Right lobe of liver (tissue), 6 donors: Measurements from ENCODE around the gene FIZ1. TPM values are rescaled to one million over a fixed set of nuclear protein-coding genes. Genes with fewer than 3 reads are reported as not detected.

Source experiments
- ATAC-seq, 4 donors: fragments of 200-7000 bp; cut with Tn5 transposase; one replicate each; pipeline ENCODE4 v1.9.1; 2020; ENCODE audit warnings: mild to moderate bottlenecking in 4 of 4, moderate library complexity in 4 of 4
- DNase-seq, 3 donors: peaks; one replicate each; pipeline ENCODE4 v3.0.0-alpha.2; 2020
- H3K27ac ChIP-seq, 3 donors: fragments of 200-600 bp; one replicate each; pipeline ENCODE4 v1.8.0; 2022
- H3K27me3 ChIP-seq, 2 donors: fragments of 200-600 bp; one replicate each; pipeline ENCODE4 v1.8.0; 2022
- H3K36me3 ChIP-seq, 4 donors: fragments of 200-600 bp; sonication (generic) in 1 of 4; one replicate each; pipeline versions ENCODE4 v1.5.1 to v1.8.0; 2017 to 2022; ENCODE audit warnings: control low read depth in 1 of 4
- H3K4me1 ChIP-seq, 4 donors: fragments of 200-600 bp; sonication (generic) in 1 of 4; one replicate each; pipeline versions ENCODE4 v1.5.1 to v1.8.0; 2017 to 2022; ENCODE audit warnings: control low read depth in 1 of 4
- H3K4me3 ChIP-seq, 3 donors: fragments of 200-600 bp; one replicate each; pipeline ENCODE4 v1.8.0; 2022
- H3K9me3 ChIP-seq, 4 donors: fragments of 200-600 bp; sonication (generic) in 1 of 4; one replicate each; pipeline versions ENCODE4 v1.5.1 to v1.8.0; 2017 to 2022; ENCODE audit warnings: control low read depth in 1 of 4
- CTCF ChIP-seq, 4 donors: fragments of 200-600 bp in 3 of 4; fragments of 450-650 bp in 1 of 4; IDR thresholded peaks; one replicate each; pipeline versions ENCODE4 v1.5.1 to v1.8.0; 2016 to 2022; ENCODE audit warnings: antibody characterized with exemption in 4 of 4, mild to moderate bottlenecking in 2 of 4
- POLR2A ChIP-seq: fragments of 450-650 bp; IDR thresholded peaks from one replicate; pipeline ENCODE4 v1.6.1; 2017; ENCODE audit warnings: antibody characterized with exemption, mild to moderate bottlenecking
- WGBS: methylation state at CpG from one replicate; pipeline ENCODE4 v1.1.6; 2018; ENCODE audit warnings: low coverage, low lambda C conversion rate; ENCODE audit not compliant: insufficient coverage; ENCODE audit errors: missing lambda C conversion rate; 5-methylcytosine and 5-hydroxymethylcytosine counted together
- intact Hi-C, 2 donors: fragments of 100-400 bp; cut with DNase I; formaldehyde crosslinking; loops; one replicate each; pipeline versions ENCODE4 v1.11.2 to v1.14.1; 2022
- total RNA-seq, 6 experiments: library from RNA; depleted of rRNA in 2 of 6; stranded (reverse); fragments of >200 nt in 2 of 6; fragmentation: NEBNext Ultra II Directional in 3 of 6; extraction: Animal tissue kit (Norgen Biotek cat#: 25700) in 3 of 6; gene quantifications; one replicate each; pipeline versions ENCODE4 v1.1.0 to v1.2.4, GENCODE V29; 2016 to 2023
- donor health status: DM: no; HTN: yes; CAD: no.
- donor health status: DM: no; HTN: no; CAD: no.
- donor health status: DM: no; HTN: no; CAD: no.
- donor health status: DM: no; HTN: yes; CAD: no.
- donor health status: DM: no; HTN: yes; CAD: no.

FIZ1 gene
- total RNA-seq, 6 experiments from 2014 or later, result 3.0 to 13.1 (median 5.1) TPM

DNA sequence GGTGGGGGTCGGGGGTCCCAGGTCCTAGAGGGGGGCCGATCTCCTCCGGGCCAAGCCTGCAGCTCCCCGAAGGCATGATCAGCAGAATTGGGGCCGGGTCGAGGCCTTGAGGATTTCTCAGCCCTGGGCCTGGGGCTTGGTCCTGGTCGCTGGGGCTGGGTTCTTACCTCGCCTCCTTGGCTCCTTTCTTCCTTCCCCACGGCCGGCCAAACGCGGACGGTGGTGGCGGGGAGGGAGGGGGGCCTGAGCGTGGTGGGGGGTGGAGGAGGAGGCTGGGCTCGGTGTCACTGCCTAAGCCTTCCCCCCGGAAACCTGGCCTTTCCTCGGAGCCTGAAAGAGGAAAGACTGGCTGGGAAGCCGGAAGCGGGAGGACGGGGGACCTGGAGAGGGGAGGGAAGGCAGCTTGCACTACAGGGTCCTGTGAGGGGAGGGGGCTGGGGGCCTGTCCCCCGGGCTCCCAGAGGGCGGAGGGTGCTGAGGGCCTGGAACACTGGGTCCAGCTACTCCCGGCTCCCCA is 18.6 kb downstream of the FIZ1 start, which contains the start of gene ZNF579:
Gene ZNF579 (minus strand): TSS at position 221 of the 517 bp plus-strand sequence. CDS start 1,209 bp downstream, outside the sequence.
- TF ChIP-seq POLR2A (no peak), CTCF (IDR thresholded peaks at IDR 0.05) (no peak)
- Histone ChIP-seq H3K4me1 (peaks cover 0 to 25% (median 4%) of the 10 kb centered on the region in 4 donors), H3K9me3 (no peaks in the 10 kb centered on the region), H3K36me3 (no peaks in the 10 kb centered on the region), H3K4me3 (peak within 1 kb of the TSS; percentile 67 to 74 (median 72)), H3K27me3 (no peaks in the 10 kb centered on the region), H3K27ac (peak within 1 kb of the TSS; percentile 73 to 85 (median 78))
- ATAC-seq (peak; percentile 72 to 82 (median 78)), DNase-seq (peak; percentile 79 to 80 (median 80))
- 0% methylated on average over 3 of the region's 24 CpGs for WGBS
- intact Hi-C loops, result no loop called here

- Histone ChIP-seq H3K27ac (peak overlapping the region; percentile 73 to 85 (median 78)), H3K9me3 (no peaks in the 10 kb centered on the region), H3K4me3 (peak overlapping the region; percentile 67 to 74 (median 72)), H3K36me3 (no peaks in the 10 kb centered on the region), H3K27me3 (no peaks in the 10 kb centered on the region), H3K4me1 (peaks cover 0 to 25% (median 4%) of the 10 kb centered on the region in 4 donors)
- DNase-seq (no peak), ATAC-seq (peak; percentile 15 to 28 (median 20))
- intact Hi-C loops, result no loop called here
- no peak for TF ChIP-seq CTCF (IDR thresholded peaks at IDR 0.05)
- TF ChIP-seq POLR2A, result no peak
- 20% methylated on average over 11 of the region's 20 CpGs for WGBS
These were observed 19.3 kb downstream of the FIZ1 start for GRCh38 chr19:55579766-55580621.

GRCh38 chr19:55578761-55579747 is 20.3 kb downstream of the FIZ1 start:
- Histone ChIP-seq H3K36me3 (no peaks in the 10 kb centered on the region), H3K4me3 (peak overlapping the region in 1 of 3 donors; percentile 74), H3K4me1 (peaks cover 0 to 25% (median 4%) of the 10 kb centered on the region in 4 donors), H3K27ac (no peak overlapping the region), H3K27me3 (no peaks in the 10 kb centered on the region), H3K9me3 (no peaks in the 10 kb centered on the region)
- WGBS, result 85% methylated on average over 2 of the region's 90 CpGs
- TF ChIP-seq POLR2A, result no peak
- no peak for TF ChIP-seq CTCF (IDR thresholded peaks at IDR 0.05)
- ATAC-seq (no peak), DNase-seq (no peak)
- intact Hi-C loops, result no loop called here

- DNase-seq (no peak), ATAC-seq (no peak)
- no peak overlapping the region for H3K4me3 ChIP-seq
- H3K36me3 ChIP-seq, result no peaks in the 10 kb centered on the region
- intact Hi-C loops, result no loop called here
- no peaks in the 10 kb centered on the region for H3K27me3 ChIP-seq
- TF ChIP-seq CTCF (IDR thresholded peaks at IDR 0.05) (no peak), POLR2A (no peak)
- H3K27ac ChIP-seq, result no peak overlapping the region
- H3K4me1 ChIP-seq, result peaks cover 0 to 18% (median under 1%) of the 10 kb centered on the region in 4 donors
- H3K9me3 ChIP-seq, result no peaks in the 10 kb centered on the region
- 100% methylated on average over 4 of the region's 83 CpGs for WGBS
These were observed 21.1 kb downstream of the FIZ1 start for GRCh38 chr19:55578031-55578760.
